Central memory CD8-positive, alpha-beta T cell (primary cell): ENCODE measurements around the gene SLC49A3.

Experiments
- ATAC-seq: fragments of 150-1000 bp; cut with Tn5 transposase; replicated peaks from 2 replicates; pipeline ENCODE4 v1.10.0; 2022; ENCODE audit warnings: mild to moderate bottlenecking, moderate FRiP score, moderate number of reproducible peaks; ENCODE audit not compliant: poor library complexity, severe bottlenecking; ENCODE audit errors: extremely low read depth
- DNase-seq, 2 donors: peaks; one replicate each; pipeline ENCODE4 v3.0.0; 2021; ENCODE audit warnings: low spot score in 2 of 2
- H3K27ac Mint-ChIP-seq: one replicate; pipeline ENCODE4 v1.8.0; 2022; ENCODE audit warnings: low read depth, mild to moderate bottlenecking, moderate library complexity, mixed read lengths
- H3K27me3 Mint-ChIP-seq: one replicate; pipeline ENCODE4 v1.8.0; 2022; ENCODE audit warnings: mixed read lengths
- H3K36me3 Mint-ChIP-seq: one replicate; pipeline ENCODE4 v1.8.0; 2022; ENCODE audit warnings: mild to moderate bottlenecking, moderate library complexity, mixed read lengths; ENCODE audit not compliant: insufficient read depth
- H3K4me1 Mint-ChIP-seq: one replicate; pipeline ENCODE4 v1.8.0; 2022; ENCODE audit warnings: mixed read lengths
- H3K4me3 Mint-ChIP-seq: one replicate; pipeline ENCODE4 v1.8.0; 2022; ENCODE audit warnings: mild to moderate bottlenecking, moderate library complexity, mixed read lengths
- H3K9me3 Mint-ChIP-seq: one replicate; pipeline ENCODE4 v1.8.0; 2022; ENCODE audit warnings: mixed read lengths

The SLC49A3 gene

GRCh38 chr4:680551-680927 lies 8.4 kb downstream of the SLC49A3 start:
- Mint-ChIP-seq H3K27ac (peak overlapping the region; percentile 8), H3K4me3 (peak overlapping the region; percentile 57), H3K27me3 (no peaks in the 10 kb centered on the region), H3K4me1 (no peaks in the 10 kb centered on the region), H3K9me3 (no peaks in the 10 kb centered on the region), H3K36me3 (peaks cover 1% of the 10 kb centered on the region)
- peak; percentile 24 for ATAC-seq
- no peak for DNase-seq

GRCh38 chr4:680091-680490 lies 8.9 kb downstream of the SLC49A3 start:
- DNase-seq = no peak
- H3K9me3 Mint-ChIP-seq = no peaks in the 10 kb centered on the region
- ATAC-seq = no peak
- no peaks in the 10 kb centered on the region for H3K27me3 Mint-ChIP-seq
- peaks cover 5% of the 10 kb centered on the region for H3K36me3 Mint-ChIP-seq
- no peaks in the 10 kb centered on the region for H3K4me1 Mint-ChIP-seq
- H3K27ac Mint-ChIP-seq = peak overlapping the region; percentile 8
- H3K4me3 Mint-ChIP-seq = peak overlapping the region; percentile 57

DNA sequence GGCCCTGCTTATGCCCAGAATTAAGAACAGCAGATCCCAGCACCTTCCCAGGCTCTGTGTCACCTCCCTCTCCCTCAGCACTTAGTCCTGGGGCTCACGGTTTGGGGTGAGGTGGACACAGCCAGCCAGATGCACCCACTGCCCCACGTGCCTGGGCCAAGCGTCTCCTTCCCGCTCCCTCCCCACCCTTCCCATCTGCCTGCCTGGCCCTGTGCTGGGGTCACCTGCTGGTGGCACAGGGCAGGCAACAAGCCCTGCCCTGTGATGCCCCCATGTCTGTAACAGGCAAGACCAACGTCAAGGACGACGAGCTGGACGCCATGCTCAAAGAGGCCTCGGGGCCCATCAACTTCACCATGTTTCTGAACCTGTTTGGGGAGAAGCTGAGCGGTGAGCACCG lies 9.3 kb downstream of the SLC49A3 start:
- ATAC-seq (no peak), DNase-seq (no peak)
- peak overlapping the region; percentile 57 for H3K4me3 Mint-ChIP-seq
- no peaks in the 10 kb centered on the region for H3K4me1 Mint-ChIP-seq
- H3K27ac Mint-ChIP-seq = no peak overlapping the region
- peaks cover 6% of the 10 kb centered on the region for H3K36me3 Mint-ChIP-seq
- H3K9me3 Mint-ChIP-seq = no peaks in the 10 kb centered on the region
- no peaks in the 10 kb centered on the region for H3K27me3 Mint-ChIP-seq

- no peak overlapping the region for H3K4me3 Mint-ChIP-seq
- no peak for ATAC-seq
- no peak overlapping the region for H3K27ac Mint-ChIP-seq
Measured at GRCh38 chr4:679104-679481, 9.9 kb downstream of the SLC49A3 start.

DNA sequence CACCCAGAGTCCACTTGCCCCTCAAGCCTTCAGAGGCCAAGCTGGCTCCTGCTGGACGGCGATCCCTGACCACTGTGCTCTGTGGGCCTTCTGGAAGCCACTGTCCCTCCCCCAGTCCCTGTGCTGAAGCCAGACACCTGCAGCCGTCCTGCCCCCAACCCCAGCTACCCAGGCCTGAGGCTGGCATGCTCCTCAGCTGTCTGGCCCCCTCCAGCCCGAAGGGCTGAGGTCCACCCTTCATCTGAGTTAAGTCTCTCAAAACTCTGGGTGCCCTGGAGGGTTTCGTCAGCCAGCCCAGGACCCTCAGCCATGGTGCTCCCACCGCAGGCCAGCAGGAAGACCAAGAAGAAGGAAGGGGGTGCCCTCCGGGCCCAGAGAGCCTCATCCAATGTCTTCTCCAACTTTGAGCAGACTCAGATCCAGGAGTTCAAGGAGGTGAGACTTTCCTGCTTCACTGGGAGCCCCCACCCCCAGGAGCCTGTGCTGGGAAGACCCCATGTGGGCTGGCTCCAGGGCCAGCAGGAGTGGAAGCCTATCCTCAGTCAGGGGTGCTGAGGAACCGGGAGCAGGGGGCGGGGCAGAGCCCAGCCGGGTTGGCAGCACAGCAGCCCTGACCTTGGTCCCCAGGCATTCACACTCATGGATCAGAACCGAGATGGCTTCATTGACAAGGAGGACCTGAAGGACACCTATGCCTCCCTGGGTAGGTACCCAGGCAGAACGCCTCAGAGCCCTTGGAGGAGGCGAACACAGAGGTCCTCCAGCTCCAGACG lies 10.4 kb downstream of the SLC49A3 start:
- H3K27me3 Mint-ChIP-seq = no peaks in the 10 kb centered on the region
- H3K27ac Mint-ChIP-seq = no peak overlapping the region
- peaks cover under 1% of the 10 kb centered on the region for H3K4me1 Mint-ChIP-seq
- no peaks in the 10 kb centered on the region for H3K9me3 Mint-ChIP-seq
- no peak overlapping the region for H3K4me3 Mint-ChIP-seq
- ATAC-seq = no peak
- DNase-seq = no peak
- peaks cover 10% of the 10 kb centered on the region for H3K36me3 Mint-ChIP-seq

More at GRCh38 chr4:679104-679481, 9.9 kb downstream of the SLC49A3 start:
- no peak for DNase-seq
- Mint-ChIP-seq H3K36me3 (peaks cover 9% of the 10 kb centered on the region), H3K4me1 (no peaks in the 10 kb centered on the region), H3K9me3 (no peaks in the 10 kb centered on the region), H3K27me3 (no peaks in the 10 kb centered on the region)

DNA sequence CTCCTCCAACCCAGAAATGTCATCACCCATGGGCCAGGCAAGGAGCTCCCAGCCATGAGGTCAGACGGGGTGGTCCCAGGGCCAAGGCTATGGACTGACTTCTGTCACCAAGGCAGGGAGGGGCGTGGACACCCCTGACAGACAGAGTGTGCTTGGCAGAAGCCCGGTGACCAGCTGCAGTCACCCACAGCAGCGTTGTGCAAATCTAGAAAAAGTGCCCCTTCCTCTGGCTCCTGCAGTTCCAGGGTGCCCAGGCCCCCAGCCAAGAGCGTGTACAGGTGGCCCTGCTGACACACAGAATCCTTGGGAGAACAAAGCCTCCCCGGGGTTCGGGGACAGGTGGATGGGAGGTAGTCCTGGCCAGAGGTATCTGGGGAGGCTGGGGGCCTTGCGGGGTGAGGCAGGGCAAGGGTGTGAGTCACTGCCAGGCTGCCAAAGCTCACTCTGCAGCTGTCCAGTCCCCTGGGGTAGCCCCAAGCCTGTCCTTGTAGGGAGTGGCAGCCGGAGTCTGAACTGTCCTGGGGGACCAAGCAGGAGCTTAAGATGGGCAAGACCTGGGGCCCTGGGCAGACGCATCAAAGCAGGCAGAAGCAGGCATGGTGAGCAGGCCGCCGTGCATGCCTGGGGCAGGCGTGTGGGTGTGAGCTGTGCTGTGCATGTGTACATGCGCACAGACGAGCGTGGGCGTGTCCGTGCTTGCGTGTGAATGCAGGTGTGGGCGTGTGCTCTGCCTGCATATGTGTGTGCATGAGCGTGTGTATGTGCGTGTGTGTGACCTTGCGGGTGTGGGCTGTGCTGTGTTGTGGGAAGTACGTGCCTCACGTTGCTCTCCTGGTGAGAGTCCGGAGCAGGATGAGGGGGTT lies 11.3 kb downstream of the SLC49A3 start:
- no peak for DNase-seq
- Mint-ChIP-seq H3K27me3 (no peaks in the 10 kb centered on the region), H3K36me3 (peaks cover 16% of the 10 kb centered on the region), H3K4me1 (peaks cover 7% of the 10 kb centered on the region), H3K27ac (peak overlapping the region; percentile 29), H3K9me3 (no peaks in the 10 kb centered on the region), H3K4me3 (no peak overlapping the region)
- no peak for ATAC-seq

DNA sequence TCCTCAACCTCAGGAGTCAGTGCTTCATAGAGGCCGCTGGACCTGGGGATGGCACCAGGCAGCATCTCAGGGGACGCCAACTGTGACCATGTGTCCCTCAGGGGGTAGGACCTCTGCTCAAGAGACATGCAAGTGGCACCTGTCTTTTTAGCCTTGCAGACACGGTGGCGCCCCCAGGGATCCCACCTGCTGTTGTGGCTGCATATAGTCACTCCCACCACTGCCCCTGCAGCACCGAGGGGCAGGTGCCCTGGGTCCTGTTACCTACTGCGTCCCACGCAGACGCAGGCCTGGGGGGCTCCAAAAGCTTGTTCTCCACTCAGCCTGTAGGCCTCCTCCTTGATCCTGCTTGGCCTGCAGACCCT lies 12.1 kb downstream of the SLC49A3 start:
- peak overlapping the region; percentile 7 for H3K4me3 Mint-ChIP-seq
- H3K4me1 Mint-ChIP-seq = peaks cover 7% of the 10 kb centered on the region
- peaks cover 22% of the 10 kb centered on the region for H3K36me3 Mint-ChIP-seq
- ATAC-seq (no peak), DNase-seq (no peak)
- no peaks in the 10 kb centered on the region for H3K27me3 Mint-ChIP-seq
- H3K9me3 Mint-ChIP-seq = no peaks in the 10 kb centered on the region
- no peak overlapping the region for H3K27ac Mint-ChIP-seq

GRCh38 chr4:675980-676870 lies 12.7 kb downstream of the SLC49A3 start:
- H3K27me3 Mint-ChIP-seq = no peaks in the 10 kb centered on the region
- peak overlapping the region; percentile 85 for H3K4me3 Mint-ChIP-seq
- no peaks in the 10 kb centered on the region for H3K9me3 Mint-ChIP-seq
- ATAC-seq (no peak), DNase-seq (no peak)
- H3K36me3 Mint-ChIP-seq = peaks cover 22% of the 10 kb centered on the region
- peaks cover 7% of the 10 kb centered on the region for H3K4me1 Mint-ChIP-seq
- H3K27ac Mint-ChIP-seq = no peak overlapping the region

- no peak for DNase-seq
Measured at GRCh38 chr4:675036-675882, 13.7 kb downstream of the SLC49A3 start.

GRCh38 chr4:674172-675035 lies 14.5 kb downstream of the SLC49A3 start, which contains the start of the genes ATP5ME and MYL5:
Gene ATP5ME (minus strand): TSS chr4:674276. CDS start chr4:674247, 29 bp downstream.
Gene MYL5 (plus strand): TSS chr4:674542. CDS start chr4:678027, 3,485 bp downstream.
- peak; percentile 97 to 98 for DNase-seq
- peak within 1 kb of the TSS; percentile 85 for H3K4me3 Mint-ChIP-seq
- H3K9me3 Mint-ChIP-seq = no peaks in the 10 kb centered on the region
- peak; percentile 97 for ATAC-seq
- H3K4me1 Mint-ChIP-seq = peaks cover 7% of the 10 kb centered on the region
- H3K27me3 Mint-ChIP-seq = no peaks in the 10 kb centered on the region
- peaks cover 25% of the 10 kb centered on the region for H3K36me3 Mint-ChIP-seq
- H3K27ac Mint-ChIP-seq = peak within 1 kb of the TSS; percentile 91

More at GRCh38 chr4:675036-675882, 13.7 kb downstream of the SLC49A3 start:
- Mint-ChIP-seq H3K4me3 (peak overlapping the region; percentile 85), H3K27me3 (no peaks in the 10 kb centered on the region), H3K4me1 (peaks cover 7% of the 10 kb centered on the region), H3K36me3 (peaks cover 25% of the 10 kb centered on the region), H3K27ac (peak overlapping the region; percentile 91), H3K9me3 (no peaks in the 10 kb centered on the region)
- ATAC-seq = peak; percentile 3
